ENCODE data around the gene CAMSAP1. TPM values are rescaled to one million over a fixed set of nuclear protein-coding genes. Genes with fewer than 3 reads are reported as not detected.

CAMSAP1 gene
- total RNA-seq, 4 donors from 2014 or later = 11.8 to 23.4 (median 19.9) TPM

DNA sequence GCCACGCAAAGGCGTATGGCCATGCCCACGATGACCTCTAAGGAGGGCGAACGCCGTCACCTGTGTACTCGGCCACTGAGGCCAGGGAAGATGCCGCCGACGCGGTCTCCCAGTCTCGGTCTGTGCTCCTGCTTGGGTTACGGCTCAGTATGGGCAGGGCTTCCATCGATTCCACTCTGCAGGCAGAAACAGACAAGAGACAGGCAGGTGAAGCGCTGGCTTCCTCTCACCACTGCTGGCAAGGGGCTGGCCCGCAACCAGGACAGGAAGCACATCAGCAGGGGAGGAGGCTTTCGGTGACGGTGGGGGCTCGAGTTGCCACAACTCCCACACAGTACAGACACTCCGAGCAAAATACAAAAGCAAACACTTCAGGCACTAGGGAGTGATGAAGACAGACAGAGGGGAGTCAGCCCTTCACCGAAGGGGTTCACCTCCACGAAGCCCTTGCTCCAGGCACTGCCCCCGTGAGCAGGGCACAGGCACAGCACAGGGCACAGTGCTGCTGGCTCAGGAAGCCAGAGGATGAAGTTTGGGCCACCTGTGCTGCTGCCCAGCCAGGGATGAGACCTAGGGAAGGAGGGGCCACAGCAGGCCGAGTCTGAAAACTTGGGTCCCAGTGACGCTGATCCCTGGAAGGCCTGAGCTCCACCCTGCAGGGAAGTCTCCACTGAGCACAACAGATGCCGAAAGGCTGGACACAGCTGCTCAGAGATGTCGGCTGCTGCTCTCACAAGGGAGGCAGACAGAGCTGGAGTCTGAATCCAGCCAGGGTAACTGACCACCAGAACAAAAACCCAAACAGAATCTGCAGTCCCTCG is 91.3 kb downstream of the CAMSAP1 start:
- 88 to 89% methylated on average over 26 to 28 of the region's 28 CpGs for WGBS, 2 donors
- Histone ChIP-seq H3K9me3 (no peaks in the 10 kb centered on the region), H3K36me3 (peaks cover 56 to 61% of the 10 kb centered on the region in 2 donors), H3K27me3 (no peaks in the 10 kb centered on the region), H3K4me3 (replicated peaks in 1 of 3) (no peak overlapping the region), H3K27ac (no peak overlapping the region), H3K4me1 (no peaks in the 10 kb centered on the region)
- intact Hi-C loops (cut with DNase I) = no loop called here
- no peak for DNase-seq
- no peak for TF ChIP-seq POLR2A (IDR thresholded peaks at IDR 0.05)

DNA sequence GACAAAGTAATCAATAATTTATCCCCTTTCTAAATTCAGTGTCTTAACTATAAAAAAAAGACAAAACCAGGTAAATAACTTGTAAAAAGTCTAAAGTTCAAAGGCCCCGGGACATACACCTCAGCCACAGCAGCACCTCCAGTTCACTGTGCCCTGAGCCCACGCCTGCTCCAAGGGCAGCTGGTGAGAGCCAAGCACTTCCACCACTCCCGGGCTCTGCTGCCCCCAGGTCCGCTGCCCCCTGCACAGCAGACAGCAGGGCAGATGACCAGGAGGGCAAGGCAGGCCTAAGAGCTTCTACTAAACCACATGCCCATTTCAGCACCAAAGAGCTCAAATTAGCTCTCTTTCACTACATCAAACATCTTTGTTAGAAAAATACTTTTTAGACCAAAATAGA is 91.9 kb downstream of the CAMSAP1 start:
- TF ChIP-seq POLR2A (IDR thresholded peaks at IDR 0.05) = no peak
- Histone ChIP-seq H3K4me1 (no peaks in the 10 kb centered on the region), H3K27me3 (no peaks in the 10 kb centered on the region), H3K36me3 (peaks cover 54 to 58% of the 10 kb centered on the region in 2 donors), H3K4me3 (replicated peaks in 1 of 3) (no peak overlapping the region), H3K9me3 (no peaks in the 10 kb centered on the region), H3K27ac (no peak overlapping the region)
- DNase-seq = no peak
- intact Hi-C loops (cut with DNase I) = no loop called here
- 93 to 98% methylated on average over 4 of the region's 4 CpGs for WGBS, 2 donors

DNA sequence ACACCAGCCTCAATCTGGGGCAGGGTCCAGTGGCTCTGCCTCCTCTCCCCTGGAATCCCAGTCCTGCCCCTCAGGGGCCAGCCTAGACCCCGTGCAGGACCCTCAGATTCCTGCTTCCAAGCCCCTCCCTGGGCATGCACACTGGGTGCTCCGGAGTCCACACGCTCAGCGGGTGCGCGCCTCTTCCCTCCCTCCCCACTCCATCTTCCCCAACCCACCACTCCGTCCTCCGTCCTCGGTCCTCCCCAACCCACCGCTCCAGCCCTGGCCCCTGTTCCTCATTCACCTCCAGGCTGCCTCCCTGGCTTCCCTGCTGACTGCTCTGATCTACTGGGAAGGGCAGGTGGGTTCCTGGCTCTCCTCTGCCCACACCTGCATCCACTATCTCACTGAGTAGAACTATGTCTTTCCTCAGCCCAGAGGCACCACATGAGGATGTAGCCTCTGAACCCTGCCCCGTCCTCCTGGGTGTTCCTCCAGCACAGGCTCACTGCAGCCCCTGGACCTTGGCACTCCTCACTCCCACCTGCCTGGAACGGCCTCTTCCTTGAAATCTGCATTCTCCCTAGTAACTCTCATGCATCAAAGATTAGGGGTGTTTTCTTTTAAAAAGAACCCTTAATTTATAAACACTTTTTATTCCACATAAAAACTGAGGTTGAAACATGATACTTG is 92.8 kb downstream of the CAMSAP1 start:
- Histone ChIP-seq H3K9me3 (no peaks in the 10 kb centered on the region), H3K4me1 (no peaks in the 10 kb centered on the region), H3K4me3 (replicated peaks in 1 of 3) (no peak overlapping the region), H3K36me3 (peaks cover 52 to 59% of the 10 kb centered on the region in 2 donors), H3K27me3 (no peaks in the 10 kb centered on the region), H3K27ac (no peak overlapping the region)
- no peak for DNase-seq
- 96 to 98% methylated on average over 12 of the region's 12 CpGs for WGBS, 2 donors
- TF ChIP-seq, protein P1, sequence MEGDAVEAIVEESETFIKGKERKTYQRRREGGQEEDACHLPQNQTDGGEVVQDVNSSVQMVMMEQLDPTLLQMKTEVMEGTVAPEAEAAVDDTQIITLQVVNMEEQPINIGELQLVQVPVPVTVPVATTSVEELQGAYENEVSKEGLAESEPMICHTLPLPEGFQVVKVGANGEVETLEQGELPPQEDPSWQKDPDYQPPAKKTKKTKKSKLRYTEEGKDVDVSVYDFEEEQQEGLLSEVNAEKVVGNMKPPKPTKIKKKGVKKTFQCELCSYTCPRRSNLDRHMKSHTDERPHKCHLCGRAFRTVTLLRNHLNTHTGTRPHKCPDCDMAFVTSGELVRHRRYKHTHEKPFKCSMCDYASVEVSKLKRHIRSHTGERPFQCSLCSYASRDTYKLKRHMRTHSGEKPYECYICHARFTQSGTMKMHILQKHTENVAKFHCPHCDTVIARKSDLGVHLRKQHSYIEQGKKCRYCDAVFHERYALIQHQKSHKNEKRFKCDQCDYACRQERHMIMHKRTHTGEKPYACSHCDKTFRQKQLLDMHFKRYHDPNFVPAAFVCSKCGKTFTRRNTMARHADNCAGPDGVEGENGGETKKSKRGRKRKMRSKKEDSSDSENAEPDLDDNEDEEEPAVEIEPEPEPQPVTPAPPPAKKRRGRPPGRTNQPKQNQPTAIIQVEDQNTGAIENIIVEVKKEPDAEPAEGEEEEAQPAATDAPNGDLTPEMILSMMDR (IDR thresholded peaks at IDR 0.05) = no peak
- no peak for TF ChIP-seq POLR2A (IDR thresholded peaks at IDR 0.05)
- intact Hi-C loops (cut with DNase I) = no loop called here

DNA sequence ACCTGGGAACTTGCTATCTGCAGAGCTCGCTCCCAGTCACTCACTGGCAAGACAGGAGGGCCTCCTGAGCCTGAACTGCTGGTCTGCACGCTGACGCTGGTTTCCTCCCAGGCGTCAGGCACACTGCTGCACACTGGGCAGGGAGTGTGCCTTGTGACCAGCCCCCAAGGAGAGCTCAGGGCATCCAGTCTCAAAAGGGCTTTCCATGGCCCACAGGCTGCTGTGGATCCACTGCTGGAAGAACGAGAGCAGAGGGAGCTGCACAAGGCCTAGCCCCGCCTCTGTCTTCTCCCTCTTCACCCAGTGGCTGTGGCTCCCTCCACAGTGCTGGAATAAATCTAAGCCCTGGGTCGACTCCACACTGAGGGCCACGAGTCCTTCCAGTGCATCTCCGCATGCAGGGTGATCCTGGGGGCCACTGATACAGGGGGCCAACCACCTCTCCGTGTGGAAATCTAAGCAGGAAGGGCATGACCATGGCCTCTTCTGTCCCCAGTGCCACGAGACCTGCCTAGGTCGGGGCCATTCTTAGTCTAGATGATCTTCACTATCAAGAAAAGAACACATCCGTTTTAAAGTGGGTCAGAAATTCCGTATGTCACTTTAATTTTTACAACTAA is 93.6 kb downstream of the CAMSAP1 start:
- WGBS, 2 donors = 95 to 98% methylated on average over 9 to 10 of the region's 14 CpGs
- Histone ChIP-seq H3K9me3 (no peaks in the 10 kb centered on the region), H3K4me1 (no peaks in the 10 kb centered on the region), H3K4me3 (replicated peaks in 1 of 3) (no peak overlapping the region), H3K27ac (no peak overlapping the region), H3K27me3 (no peaks in the 10 kb centered on the region), H3K36me3 (peaks cover 50 to 58% of the 10 kb centered on the region in 2 donors)
- intact Hi-C loops (cut with DNase I) = no loop called here
- no peak for DNase-seq
- TF ChIP-seq, protein P1 (IDR thresholded peaks at IDR 0.05) = no peak

DNA sequence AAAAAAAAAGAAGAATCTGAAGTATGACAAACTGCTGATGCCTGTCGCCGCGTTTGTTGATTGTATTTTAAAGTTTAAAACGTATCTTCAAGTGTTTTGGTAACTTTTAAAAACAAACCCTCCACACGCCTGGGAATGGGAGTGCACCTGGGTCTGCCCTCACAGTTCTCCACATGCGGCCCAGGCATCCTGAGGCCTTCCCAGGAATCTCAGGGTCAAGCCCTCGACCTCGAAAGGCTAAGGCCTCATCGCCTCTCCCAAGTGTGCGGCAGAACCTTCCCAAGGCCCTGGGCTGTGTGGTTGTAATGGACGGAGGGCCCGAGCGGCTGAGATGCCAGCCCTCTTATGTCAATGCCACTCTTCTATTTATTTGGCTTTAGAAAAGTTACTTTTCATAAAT is 94.4 kb downstream of the CAMSAP1 start:
- Histone ChIP-seq H3K27ac (no peak overlapping the region), H3K36me3 (peaks cover 42 to 50% of the 10 kb centered on the region in 2 donors), H3K4me3 (replicated peaks in 1 of 3) (no peak overlapping the region), H3K27me3 (no peaks in the 10 kb centered on the region), H3K4me1 (no peaks in the 10 kb centered on the region), H3K9me3 (no peaks in the 10 kb centered on the region)
- WGBS, 2 donors = 92 to 93% methylated on average over 13 of the region's 13 CpGs
- DNase-seq = no peak
- intact Hi-C loops (cut with DNase I) = no loop called here
- TF ChIP-seq POLR2A (IDR thresholded peaks at IDR 0.05) = no peak
- TF ChIP-seq, protein P1 (IDR thresholded peaks at IDR 0.05) = no peak
